Stimulated activated CD8-positive, alpha-beta memory T cell treated with anti-CD3 and anti-CD28 coated beads, Interleukin-4, amount 100 ng/mL, for 4 hours (primary cell): ENCODE data around the gene RBMS1.

Experiments used
- DNase-seq, 2 donors: peaks; one replicate each; pipeline ENCODE4 v3.0.0-alpha.2; 2020; ENCODE audit warnings: low read depth in 2 of 2, low spot score in 1 of 2

RBMS1 gene

DNA sequence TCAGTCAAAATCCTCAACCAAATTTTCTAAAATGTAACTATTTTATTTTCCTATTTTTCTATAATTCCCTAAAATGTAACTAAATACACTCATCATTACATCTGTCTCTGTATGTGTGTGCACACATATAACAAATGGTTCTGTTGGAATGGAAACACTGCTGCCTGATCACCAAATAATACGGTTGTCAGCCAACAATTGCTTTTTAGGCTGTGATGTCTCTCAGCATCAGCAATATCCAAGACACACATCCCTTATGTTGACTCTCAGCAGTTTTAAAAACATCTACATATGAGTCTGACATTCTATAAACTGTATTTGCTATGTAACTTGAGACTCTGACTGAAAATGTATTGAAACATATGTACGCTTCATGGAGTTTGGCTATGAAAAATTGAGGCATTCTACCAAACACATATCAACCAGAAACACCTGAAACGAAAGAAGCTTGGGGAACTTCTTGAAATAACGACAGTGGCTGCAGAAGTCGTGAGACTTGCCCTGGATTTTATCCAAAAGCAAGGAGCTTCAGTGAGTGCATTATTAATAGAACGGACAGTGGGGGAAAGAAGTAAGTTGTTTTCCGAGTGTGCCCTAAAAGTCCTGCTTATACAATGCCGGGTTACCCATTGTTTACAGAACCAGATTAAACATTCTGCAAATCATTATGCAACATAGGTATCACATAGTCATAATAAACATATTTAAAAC is 183.3 kb downstream of the RBMS1 start:
- no peak for DNase-seq

DNA sequence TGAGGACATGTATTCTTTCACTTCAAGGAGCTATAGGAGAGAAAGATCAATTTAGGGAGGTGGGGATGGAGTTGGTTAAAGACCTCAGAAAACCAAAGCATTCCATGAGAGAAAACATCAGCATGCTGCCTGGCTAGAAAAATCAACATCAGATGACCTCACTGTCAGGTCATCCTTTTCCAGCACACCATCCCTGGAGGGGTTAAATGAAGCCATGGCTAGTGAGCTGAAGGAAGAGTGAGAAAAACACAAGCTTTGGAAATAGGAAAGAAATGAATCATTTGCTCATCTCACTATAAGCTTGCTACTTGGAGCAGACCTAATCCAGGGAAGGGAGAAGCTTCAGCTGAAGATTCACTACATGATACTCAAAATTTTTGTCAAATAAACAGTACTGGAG is 184.0 kb downstream of the RBMS1 start:
- no peak for DNase-seq

DNA sequence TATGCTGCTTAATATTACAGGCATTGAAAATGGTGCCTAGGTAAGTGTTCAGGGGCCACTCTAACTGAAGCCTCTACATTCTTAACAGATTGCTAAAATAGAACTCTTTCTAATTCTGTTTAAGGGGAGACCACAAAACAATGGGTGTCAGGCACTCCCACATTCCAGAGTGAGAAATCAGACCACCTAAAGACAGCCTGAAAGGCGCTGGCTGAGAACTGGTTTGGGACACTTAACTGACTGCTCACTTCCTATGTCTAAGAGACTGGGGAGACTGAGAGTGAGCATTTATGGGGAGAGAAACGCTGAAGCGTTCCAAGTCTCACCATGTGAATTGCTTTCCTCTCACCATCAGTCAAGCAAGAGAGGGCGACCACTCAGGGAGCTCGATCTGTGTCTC is 184.7 kb downstream of the RBMS1 start:
- DNase-seq: no peak

GRCh38 chr2:160308476-160308875 is 185.1 kb downstream of the RBMS1 start:
- DNase-seq: no peak

- no peak for DNase-seq
Observed at GRCh38 chr2:160306985-160307384, 186.6 kb downstream of the RBMS1 start.

DNA sequence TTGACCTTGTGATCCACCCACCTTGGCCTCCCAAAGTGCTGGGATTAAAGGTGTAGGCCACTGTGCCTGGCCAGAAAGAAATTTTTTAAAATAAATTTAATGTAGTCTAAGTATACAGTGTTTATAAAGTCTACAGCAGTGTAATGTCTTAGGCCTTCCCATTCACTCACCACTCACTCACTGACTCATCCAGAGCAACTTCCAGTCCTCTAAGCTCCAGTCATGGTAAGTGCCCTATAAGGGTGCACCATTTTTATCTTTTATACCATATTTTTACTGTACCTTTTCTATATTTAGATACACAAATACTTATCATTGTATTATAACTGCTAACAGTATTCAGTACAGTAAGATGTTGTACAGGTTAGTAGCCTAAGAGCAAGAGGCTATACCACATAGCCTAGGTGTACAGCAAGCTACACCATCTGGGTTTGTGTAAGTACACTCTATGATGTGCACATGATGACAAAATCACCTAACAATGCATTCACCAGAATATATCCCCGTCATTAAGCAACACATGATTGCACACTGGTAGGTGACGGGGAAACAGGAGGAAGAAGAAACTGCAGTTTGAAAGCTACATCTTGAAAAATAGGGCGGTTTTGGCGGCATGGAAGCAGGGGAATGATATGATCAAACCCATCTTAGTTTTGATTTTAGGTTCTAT is 188.4 kb downstream of the RBMS1 start:
- no peak for DNase-seq

DNA sequence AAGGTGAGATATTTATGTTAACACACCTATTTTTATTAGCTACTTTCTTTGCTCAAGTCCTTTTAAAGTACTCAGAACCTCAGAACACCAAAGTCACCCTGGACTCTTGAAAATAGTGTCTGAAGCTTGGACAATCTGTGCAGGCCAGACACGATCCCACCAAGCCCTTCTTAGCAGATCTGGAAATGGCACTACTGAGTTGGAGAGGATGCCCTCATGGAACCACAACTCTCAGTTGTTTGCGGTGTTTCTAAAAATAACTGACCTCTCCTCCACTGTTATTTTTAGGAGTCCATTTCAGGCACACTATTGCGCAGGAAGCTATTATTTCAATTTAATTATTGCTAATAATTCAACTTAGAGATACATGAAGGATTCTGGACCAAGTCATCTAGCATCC is 190.1 kb downstream of the RBMS1 start:
- no peak for DNase-seq

DNA sequence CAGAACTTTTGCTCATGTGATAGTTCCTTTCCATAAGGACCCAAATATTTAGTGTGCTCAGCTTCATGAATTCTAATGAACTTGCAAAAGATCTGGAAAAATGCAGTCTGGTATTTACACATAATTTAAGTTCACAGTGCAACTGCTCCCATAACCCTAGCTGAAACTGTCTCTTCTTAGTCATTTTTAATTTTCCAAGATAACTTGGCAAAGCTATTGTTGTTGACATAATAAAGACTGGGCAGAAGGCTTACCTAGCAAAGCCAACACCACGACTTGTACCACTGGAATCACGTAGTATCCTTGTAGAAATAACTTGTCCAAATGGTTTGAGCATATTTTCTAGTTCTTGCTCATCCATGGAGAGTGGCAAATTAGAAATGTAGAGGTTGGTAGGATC is 190.5 kb downstream of the RBMS1 start:
- DNase-seq: no peak

GRCh38 chr2:160301420-160301819 is 192.2 kb downstream of the RBMS1 start:
- no peak for DNase-seq

GRCh38 chr2:160300203-160300602 is 193.4 kb downstream of the RBMS1 start:
- DNase-seq: no peak

- no peak for DNase-seq
Observed at GRCh38 chr2:160299540-160299939, 194.1 kb downstream of the RBMS1 start.

DNA sequence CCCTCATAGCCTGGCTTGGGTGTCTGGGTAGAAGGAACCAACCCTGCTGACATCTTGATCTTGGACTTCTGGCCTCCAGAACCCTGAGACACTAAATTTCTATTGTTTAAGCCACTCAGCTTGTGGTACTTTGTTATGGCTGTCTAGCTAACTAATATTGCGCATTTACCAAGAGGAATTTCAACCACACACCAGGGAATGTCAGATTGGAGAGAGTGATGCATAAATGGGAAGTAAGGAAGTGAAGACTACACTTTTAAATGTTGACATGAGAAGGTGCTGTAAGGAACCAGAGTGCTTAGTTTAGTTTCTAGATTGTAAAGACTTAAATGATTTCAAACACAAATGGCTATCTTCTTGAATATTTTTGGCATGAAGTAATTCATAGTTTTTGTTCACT is 194.6 kb downstream of the RBMS1 start:
- no peak for DNase-seq

DNA sequence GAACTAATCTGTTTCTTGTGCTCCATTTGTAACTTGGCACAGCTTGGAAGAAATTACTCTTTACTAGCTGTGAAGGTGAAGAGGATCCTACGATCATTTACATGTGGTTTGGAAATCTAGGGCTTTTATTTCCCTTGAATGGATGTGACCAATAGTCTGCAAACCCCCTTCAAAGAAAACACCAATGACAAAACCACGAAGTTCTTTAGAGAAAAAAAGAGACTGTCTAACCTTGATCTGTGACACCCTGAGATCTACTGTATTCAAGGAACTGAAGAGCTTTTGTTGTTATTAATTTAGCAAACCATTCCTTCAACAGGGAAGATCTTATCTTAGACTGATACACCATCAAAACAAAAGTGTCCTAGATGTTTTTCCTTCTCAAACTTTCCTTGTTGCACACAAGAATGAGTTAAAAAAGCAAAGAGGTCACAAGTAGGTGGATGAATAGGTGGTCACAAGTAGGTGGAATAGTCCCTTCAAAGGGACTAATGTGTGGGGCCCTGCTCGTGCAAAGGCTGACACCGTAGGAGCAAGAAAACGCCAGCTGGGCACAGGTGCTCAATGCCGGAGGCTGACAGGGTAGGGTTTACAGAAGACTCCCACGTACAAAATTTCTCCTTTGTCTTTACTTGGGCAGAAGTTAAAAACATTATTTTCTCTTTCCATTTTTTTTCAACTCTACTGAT is 197.9 kb downstream of the RBMS1 start:
- no peak for DNase-seq

GRCh38 chr2:160294889-160295288 is 198.7 kb downstream of the RBMS1 start:
- DNase-seq: no peak

- no peak for DNase-seq
Observed at GRCh38 chr2:160294339-160294803, 199.2 kb downstream of the RBMS1 start.

GRCh38 chr2:160293391-160294091 is 200.1 kb downstream of the RBMS1 start:
- DNase-seq: no peak

DNA sequence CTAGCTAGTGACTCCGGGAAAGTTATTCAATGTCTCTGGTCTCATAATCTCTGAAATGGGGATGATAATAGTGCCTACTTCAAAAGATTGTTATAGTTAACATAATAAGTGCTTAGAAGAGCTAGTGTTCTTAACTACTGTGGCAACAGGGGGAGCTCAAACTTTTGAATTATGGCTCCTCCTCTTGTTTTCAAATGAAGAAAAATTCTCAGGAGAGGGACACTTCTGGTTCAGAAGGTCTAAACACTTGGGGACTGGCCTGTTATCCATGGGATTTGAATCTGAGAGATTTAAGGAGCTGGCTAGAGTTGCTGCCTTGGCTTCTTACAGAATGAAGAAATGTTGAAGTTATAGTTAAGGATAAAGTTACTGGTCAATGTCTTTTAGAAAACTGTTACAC is 201.4 kb downstream of the RBMS1 start:
- no peak for DNase-seq

DNA sequence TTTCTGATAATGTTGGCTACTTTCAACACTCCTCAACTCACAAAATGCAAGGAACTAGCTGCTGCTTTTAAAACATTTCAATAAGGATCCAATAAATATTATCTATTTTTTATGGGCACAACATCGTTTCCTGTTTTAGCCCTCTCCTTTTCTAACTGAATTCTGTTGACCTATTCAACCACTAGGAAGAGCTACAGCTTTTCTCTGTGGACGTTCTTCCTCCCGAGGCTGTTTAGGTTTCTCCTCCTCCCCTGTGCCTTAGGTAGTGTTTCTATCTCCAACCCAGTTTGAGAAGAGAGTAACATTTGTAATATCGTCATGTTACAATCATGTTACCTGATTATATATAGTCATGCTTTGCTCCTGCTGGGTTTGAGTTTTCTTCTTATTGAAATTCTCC is 202.2 kb downstream of the RBMS1 start:
- no peak for DNase-seq

DNA sequence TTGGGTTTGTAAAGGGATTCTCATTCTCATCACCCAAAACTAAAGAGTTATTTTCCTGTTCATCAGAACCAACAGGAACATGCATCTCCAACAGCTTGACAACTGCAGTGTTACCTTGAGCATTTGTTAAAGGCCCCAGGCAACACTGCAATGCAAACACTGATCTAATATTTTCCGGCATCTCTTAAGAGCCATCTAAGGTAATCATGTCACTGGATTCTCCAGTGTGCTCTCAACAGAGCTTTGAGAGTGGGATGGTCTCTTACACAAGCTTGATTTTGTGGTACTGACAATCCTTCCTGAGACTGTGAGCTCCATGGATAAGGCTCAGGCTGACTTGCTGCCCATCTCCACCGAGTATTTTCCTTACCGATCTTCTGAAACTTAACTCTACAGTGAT is 203.0 kb downstream of the RBMS1 start:
- no peak for DNase-seq

DNA sequence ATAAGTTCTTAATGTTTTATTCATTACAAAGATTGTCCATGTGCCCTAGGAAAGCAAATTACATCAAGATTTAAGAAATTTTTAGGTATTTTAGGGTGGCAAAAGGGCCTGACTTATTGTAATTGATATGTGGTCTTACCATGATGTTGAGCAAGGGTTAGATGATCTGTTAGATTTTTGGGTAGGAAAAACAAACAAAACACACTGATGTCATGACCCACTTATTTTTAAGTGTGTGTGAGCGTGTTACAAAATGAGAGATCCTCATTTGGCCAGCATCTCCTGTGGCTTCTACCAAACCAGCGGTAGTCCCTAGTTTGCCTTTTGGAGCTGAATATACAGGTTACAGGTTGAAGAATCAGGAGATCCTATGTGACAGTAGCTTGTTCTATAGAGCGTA is 203.8 kb downstream of the RBMS1 start:
- DNase-seq: no peak

GRCh38 chr2:160289126-160289525 is 204.5 kb downstream of the RBMS1 start:
- DNase-seq: no peak

- no peak for DNase-seq
Observed at GRCh38 chr2:160288324-160288723, 205.3 kb downstream of the RBMS1 start.
